ENCODE measurements around the gene ZNF750. TPM values are rescaled to one million over a fixed set of nuclear protein-coding genes. Genes with fewer than 3 reads are reported as not detected.

ZNF750 gene
- total and polyA plus RNA-seq, 10 of the 15 experiments (the other 5 are each of a cell fraction or from before 2014, with no cell fraction given): 0.06 TPM; not detected in 9

DNA sequence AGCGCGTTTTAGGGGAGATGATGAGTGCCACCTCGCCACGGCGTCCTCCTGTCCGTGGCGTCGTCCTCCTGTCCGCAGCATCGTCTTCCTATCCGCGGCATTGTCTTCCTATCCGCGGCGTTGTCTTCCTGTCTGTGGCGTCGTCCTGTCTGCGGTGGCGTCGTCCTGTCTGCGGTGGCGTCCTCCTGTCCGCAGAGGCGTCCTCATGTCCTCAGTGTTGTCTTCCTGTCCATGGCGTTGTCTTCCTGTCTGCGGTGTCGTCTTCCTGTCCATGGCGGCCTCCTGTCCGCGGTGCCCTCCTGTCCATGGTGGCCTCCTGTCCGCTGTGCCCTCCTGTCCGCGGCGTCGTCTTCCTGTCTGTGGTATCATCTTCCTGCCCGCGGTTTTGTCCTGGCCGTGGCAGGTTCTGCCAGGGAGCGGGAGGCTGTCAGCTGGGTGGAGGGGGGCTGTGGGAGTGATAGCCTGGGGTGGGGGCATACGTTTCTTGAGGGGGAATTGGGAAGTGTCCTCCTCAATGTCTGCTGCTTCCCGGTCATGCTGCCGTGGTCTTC is 57.1 kb downstream of the ZNF750 start:
- BruUV-seq (replicated peaks): no TSS peak
- Histone ChIP-seq H3K36me3 (ENCODE audit: control insufficient read depth in 2 of 2, insufficient read depth in 2 of 2, low read length in 1 of 2) (peaks cover 4 to 13% of the 10 kb centered on the region in 2 experiments; a peak in 3 of 4 replicates), H3K4me3 (no peak overlapping the region), H3K9ac (ENCODE audit: control insufficient read depth, insufficient read depth, low read length) (no peak overlapping the region), H3K9me3 (replicated peaks; ENCODE audit: control insufficient read depth, insufficient read depth, low read length) (no peaks in the 10 kb centered on the region), H3K27ac (ENCODE audit: control insufficient read depth, insufficient read depth) (no peak overlapping the region), H3K4me2 (ENCODE audit: control insufficient read depth, insufficient read depth) (no peak overlapping the region), H3K79me2 (ENCODE audit: control insufficient read depth, insufficient read depth, low read length) (no peaks in the 10 kb centered on the region), H3K27me3 (replicated peaks in 1 of 2; ENCODE audit: control insufficient read depth in 2 of 2, insufficient read depth in 2 of 2, low read length in 1 of 2) (no peaks in the 10 kb centered on the region), H4K20me1 (ENCODE audit: control insufficient read depth, insufficient read depth) (no peaks in the 10 kb centered on the region; the same call in 1 of the 2 replicates), H3K4me1 (ENCODE audit: control insufficient read depth, insufficient read depth, low read length) (peaks cover 8% of the 10 kb centered on the region; the same call in 1 of the 2 replicates), H2AFZ (ENCODE audit: control insufficient read depth, low read depth, low read length) (no peak overlapping the region)
- intact Hi-C loops (cut with micrococcal nuclease; ENCODE audit: unreplicated experiment) (loop anchor here (1.0 to 10.0 kb wide), 2 partner anchors 82 to 132 kb away; no protein-coding TSS in a partner anchor), in situ Hi-C loops (cut with MboI) (loop anchor here (5.0 kb wide), 1 partner anchor 145 kb away; no protein-coding TSS in a partner anchor)
- RAD21 ChIA-PET (ENCODE audit: unreplicated experiment): interaction anchor here (0.7 to 2.7 kb wide), 2 partner anchors 42 to 132 kb away, joined by 3 to 24 read pairs; no protein-coding TSS in a partner anchor
- FAIRE-seq (no peak), DNase-seq (ENCODE audit: low read depth, low spot score) (no peak), ATAC-seq (no peak)
- SMC1A ChIA-PET (ENCODE audit: uncharacterized antibody, unreplicated experiment): interaction anchor here (1.2 to 3.5 kb wide), 3 partner anchors 36 to 132 kb away, joined by 3 to 18 read pairs (median 14); no protein-coding TSS in a partner anchor
- CTCF ChIA-PET: interaction anchor here (0.8 to 1.8 kb wide), 5 partner anchors 11 to 332 kb away, joined by 3 to 25 read pairs (median 4); no protein-coding TSS in a partner anchor
- TF ChIP-seq SMC3 (IDR thresholded peaks at IDR 0.05; ENCODE audit: borderline replicate concordance, low read length) (no peak), KDM1A (IDR thresholded peaks at IDR 0.05; ENCODE audit: borderline replicate concordance) (no peak)
- TF ChIP-seq, protein P1, sequence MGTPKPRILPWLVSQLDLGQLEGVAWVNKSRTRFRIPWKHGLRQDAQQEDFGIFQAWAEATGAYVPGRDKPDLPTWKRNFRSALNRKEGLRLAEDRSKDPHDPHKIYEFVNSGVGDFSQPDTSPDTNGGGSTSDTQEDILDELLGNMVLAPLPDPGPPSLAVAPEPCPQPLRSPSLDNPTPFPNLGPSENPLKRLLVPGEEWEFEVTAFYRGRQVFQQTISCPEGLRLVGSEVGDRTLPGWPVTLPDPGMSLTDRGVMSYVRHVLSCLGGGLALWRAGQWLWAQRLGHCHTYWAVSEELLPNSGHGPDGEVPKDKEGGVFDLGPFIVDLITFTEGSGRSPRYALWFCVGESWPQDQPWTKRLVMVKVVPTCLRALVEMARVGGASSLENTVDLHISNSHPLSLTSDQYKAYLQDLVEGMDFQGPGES (IDR thresholded peaks at IDR 0.05): no peak
- 91% methylated on average over 42 of the region's 42 CpGs for WGBS (ENCODE audit: insufficient coverage, insufficient replicate concordance, low lambda C conversion rate, missing lambda C conversion rate)
- POLR2A ChIA-PET: no interaction called here

DNA sequence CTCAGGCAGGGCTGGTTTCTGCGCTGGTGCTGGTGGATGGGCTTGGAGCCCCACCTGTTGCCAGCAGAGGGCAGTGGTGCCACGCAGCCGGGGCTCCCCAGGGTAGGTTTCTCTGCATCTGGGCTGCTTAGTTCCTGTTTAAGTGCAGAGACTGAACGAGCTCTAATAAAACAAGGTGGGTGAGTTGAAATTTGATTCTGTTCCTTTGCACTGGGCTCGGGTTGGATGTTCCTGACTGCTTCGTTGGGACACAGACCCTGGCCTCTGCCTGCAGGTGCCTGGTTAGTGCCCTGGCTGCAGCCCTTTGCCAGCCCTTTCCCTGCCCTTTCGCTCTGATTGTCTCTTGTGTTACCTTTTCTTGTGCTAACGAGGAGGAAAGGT is 57.9 kb downstream of the ZNF750 start:
- in situ Hi-C loops (cut with MboI): loop anchor here (5.0 kb wide), 1 partner anchor 145 kb away; no protein-coding TSS in a partner anchor
- no peak overlapping the region for H3K27ac ChIP-seq (ENCODE audit: control insufficient read depth, insufficient read depth)
- TF ChIP-seq SREBF2 (IDR thresholded peaks at IDR 0.05; ENCODE audit: low read length) (no peak), NR2C1 (IDR thresholded peaks at IDR 0.05) (no peak), POU2F2 (IDR thresholded peaks at IDR 0.05; ENCODE audit: borderline replicate concordance, low read depth, low read length) (0 out of 3 replicates have a peak, but pooled peaks have one; percentile 5), ZNF384 (IDR thresholded peaks at IDR 0.05; ENCODE audit: borderline replicate concordance, low read depth, low read length) (no peak), FOXM1 (IDR thresholded peaks at IDR 0.05; ENCODE audit: low read depth, low read length) (no peak), MEF2A (IDR thresholded peaks at IDR 0.05; ENCODE audit: insufficient read depth, low read depth, low read length) (no peak), POLR2A (IDR thresholded peaks at IDR 0.05; ENCODE audit: low read depth, low read length) (no peak), RAD51 (IDR thresholded peaks at IDR 0.05) (no peak), PAX5 (IDR thresholded peaks at IDR 0.05; ENCODE audit: borderline replicate concordance, low read depth, low read length) (no peak)
- TF ChIP-seq, protein P2, sequence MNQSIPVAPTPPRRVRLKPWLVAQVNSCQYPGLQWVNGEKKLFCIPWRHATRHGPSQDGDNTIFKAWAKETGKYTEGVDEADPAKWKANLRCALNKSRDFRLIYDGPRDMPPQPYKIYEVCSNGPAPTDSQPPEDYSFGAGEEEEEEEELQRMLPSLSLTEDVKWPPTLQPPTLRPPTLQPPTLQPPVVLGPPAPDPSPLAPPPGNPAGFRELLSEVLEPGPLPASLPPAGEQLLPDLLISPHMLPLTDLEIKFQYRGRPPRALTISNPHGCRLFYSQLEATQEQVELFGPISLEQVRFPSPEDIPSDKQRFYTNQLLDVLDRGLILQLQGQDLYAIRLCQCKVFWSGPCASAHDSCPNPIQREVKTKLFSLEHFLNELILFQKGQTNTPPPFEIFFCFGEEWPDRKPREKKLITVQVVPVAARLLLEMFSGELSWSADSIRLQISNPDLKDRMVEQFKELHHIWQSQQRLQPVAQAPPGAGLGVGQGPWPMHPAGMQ (IDR thresholded peaks at IDR 0.05; ENCODE audit: borderline replicate concordance): no peak

More for the DNA sequence above, 57.9 kb downstream of the ZNF750 start:
- no peak overlapping the region for H3K9ac ChIP-seq (ENCODE audit: control insufficient read depth, insufficient read depth, low read length)
- H3K9me3 ChIP-seq (replicated peaks; ENCODE audit: control insufficient read depth, insufficient read depth, low read length): no peaks in the 10 kb centered on the region
- no peaks in the 10 kb centered on the region; the same call in 1 of the 2 replicates for H4K20me1 ChIP-seq (ENCODE audit: control insufficient read depth, insufficient read depth)
- H3K36me3 ChIP-seq (ENCODE audit: control insufficient read depth in 2 of 2, insufficient read depth in 2 of 2, low read length in 1 of 2): peaks cover 4 to 13% of the 10 kb centered on the region in 2 experiments; a peak in 3 of 4 replicates
- ChIA-PET RAD21 (ENCODE audit: unreplicated experiment) (interaction anchor here (0.6 to 2.7 kb wide), 13 partner anchors 38 to 193 kb away, joined by 3 to 24 read pairs (median 4); no protein-coding TSS in a partner anchor), POLR2A (interaction anchor here (1.0 kb wide), 1 partner anchor 78 kb away, joined by 3 read pairs; no protein-coding TSS in a partner anchor), SMC1A (ENCODE audit: uncharacterized antibody, unreplicated experiment) (interaction anchor here (0.6 to 3.5 kb wide), 13 partner anchors 24 to 210 kb away, joined by 3 to 18 read pairs (median 5); no protein-coding TSS in a partner anchor), CTCF (interaction anchor here (0.6 to 2.4 kb wide), 35 partner anchors 9 to 813 kb away, joined by 3 to 25 read pairs (median 4); partner anchors contain the start of gene FN3KRP)
- intact Hi-C loops (cut with micrococcal nuclease; ENCODE audit: unreplicated experiment): loop anchor here (1.0 to 10.0 kb wide), 2 partner anchors 83 to 132 kb away; no protein-coding TSS in a partner anchor
- H3K79me2 ChIP-seq (ENCODE audit: control insufficient read depth, insufficient read depth, low read length): no peaks in the 10 kb centered on the region
- no peaks in the 10 kb centered on the region; the same call in 1 of the 2 replicates for H3K4me1 ChIP-seq (ENCODE audit: control insufficient read depth, insufficient read depth, low read length)
- H3K4me2 ChIP-seq (ENCODE audit: control insufficient read depth, insufficient read depth): no peak overlapping the region
- ATAC-seq: peak; percentile 100
- DNase-seq (ENCODE audit: low read depth, low spot score): peak; percentile 17
- no TSS peak for BruUV-seq (replicated peaks)
- peak; percentile 84 for FAIRE-seq
- WGBS (ENCODE audit: insufficient coverage, insufficient replicate concordance, low lambda C conversion rate, missing lambda C conversion rate): 21% methylated on average over 8 of the region's 8 CpGs
- H3K4me3 ChIP-seq: no peak overlapping the region
- no peaks in the 10 kb centered on the region for H3K27me3 ChIP-seq (replicated peaks in 1 of 2; ENCODE audit: control insufficient read depth in 2 of 2, insufficient read depth in 2 of 2, low read length in 1 of 2)
- H2AFZ ChIP-seq (ENCODE audit: control insufficient read depth, low read depth, low read length): peak overlapping the region; percentile 22; the same call in 1 of the 2 replicates
